GM12891 (cell line): ENCODE results near the gene KRTAP5-7.
"Not testable (repeated sequence)": the region's sequence is repeated elsewhere in the genome, so short reads cannot be mapped to it uniquely, and the experiment has no call there.

Experiments used
- DNase-seq: peaks from one replicate; pipeline ENCODE4 v3.0.0; 2011; ENCODE audit warnings: low spot score; ENCODE audit not compliant: insufficient read length
- FAIRE-seq: peaks from 2 replicates; lab custom pipeline; 2011; peaks lifted over from hg19 to GRCh38; lab: Jason Lieb, UNC
- PAX5 ChIP-seq: IDR thresholded peaks from 2 replicates; pipeline ENCODE4 v1.6.1; 2011; ENCODE audit warnings: low read length, moderate library complexity, mild to moderate bottlenecking; ENCODE audit not compliant: insufficient read depth, severe bottlenecking
- POLR2A ChIP-seq: IDR thresholded peaks from 2 replicates; pipeline ENCODE4 v1.6.1; 2011; ENCODE audit warnings: low read depth, low read length, control low read depth
- POLR2AphosphoS5 ChIP-seq: IDR thresholded peaks from 2 replicates; pipeline ENCODE4 v1.6.1; 2011; ENCODE audit warnings: low read depth, low read length, control low read depth
- POU2F2 ChIP-seq: IDR thresholded peaks from 2 replicates; pipeline ENCODE4 v1.6.1; 2011; ENCODE audit warnings: low read depth, mild to moderate bottlenecking, control low read depth, low read length, moderate library complexity
- SPI1 ChIP-seq: IDR thresholded peaks from 2 replicates; pipeline ENCODE4 v1.6.1; 2011; ENCODE audit warnings: low read depth, low read length, control low read depth
- TAF1 ChIP-seq: IDR thresholded peaks from 2 replicates; pipeline ENCODE4 v1.6.1; 2011; ENCODE audit warnings: low read depth, low read length, control low read depth

The KRTAP5-7 gene

GRCh38 chr11:71572811-71573210, 45.7 kb downstream of the KRTAP5-7 start:
- no peak for DNase-seq
- no peak for TF ChIP-seq POLR2AphosphoS5
- no peak for TF ChIP-seq POU2F2
- no peak for TF ChIP-seq SPI1
- no peak for TF ChIP-seq POLR2A
- TF ChIP-seq TAF1 = no peak
- TF ChIP-seq PAX5 = no peak
- FAIRE-seq = no peak

GRCh38 chr11:71574418-71574817, 47.4 kb downstream of the KRTAP5-7 start:
- FAIRE-seq = no peak
- TF ChIP-seq TAF1 (no peak), POLR2A (no peak), POLR2AphosphoS5 (no peak), POU2F2 (no peak), SPI1 (no peak), PAX5 (no peak)
- DNase-seq = no peak

GRCh38 chr11:71575723-71576424, 48.8 kb downstream of the KRTAP5-7 start:
- no peak for TF ChIP-seq POLR2A
- TF ChIP-seq PAX5 = no peak
- TF ChIP-seq SPI1 = no peak
- TF ChIP-seq POLR2AphosphoS5 = no peak
- no peak for TF ChIP-seq POU2F2
- no peak for TF ChIP-seq TAF1
- FAIRE-seq = no peak

DNA sequence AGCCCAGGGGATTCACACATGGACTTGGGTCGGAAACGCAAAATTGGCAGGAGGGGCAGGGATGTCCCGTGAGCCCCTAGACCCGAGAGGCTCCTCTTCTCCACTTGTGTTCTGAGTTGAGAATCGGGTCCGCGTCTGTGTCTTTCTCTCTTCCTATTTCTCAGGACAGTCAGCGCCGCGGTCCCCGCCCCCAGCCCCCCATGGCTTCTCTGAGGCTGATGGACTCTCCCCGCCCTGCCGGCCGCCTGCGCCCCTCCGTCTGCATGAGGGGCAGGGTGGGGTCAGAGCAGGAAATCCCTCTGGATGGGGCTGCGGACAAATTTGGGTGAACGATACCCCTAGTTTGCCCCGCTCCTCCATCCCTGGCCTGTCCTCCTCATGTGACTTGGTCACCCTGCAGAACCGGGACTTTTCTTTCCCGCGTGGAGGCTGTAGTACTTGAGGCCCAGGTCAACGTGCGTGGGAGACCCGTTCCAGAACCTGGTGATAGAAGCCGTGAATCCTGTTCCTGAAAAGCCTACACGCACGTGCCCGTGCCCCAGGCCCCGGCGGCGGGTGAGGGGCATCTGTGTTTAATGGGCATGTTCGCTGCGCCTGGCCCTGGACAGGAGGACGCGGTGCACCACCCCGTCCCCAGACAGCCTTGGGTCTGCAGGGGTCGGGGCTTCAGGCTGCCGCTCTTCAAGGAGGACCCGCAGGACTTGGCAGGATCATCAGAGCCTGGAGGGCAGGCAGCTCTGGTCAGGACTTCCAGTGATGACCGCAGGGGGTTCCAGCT, 49.8 kb downstream of the KRTAP5-7 start:
- not testable (repeated sequence) for DNase-seq, FAIRE-seq

More at GRCh38 chr11:71575723-71576424, 48.8 kb downstream of the KRTAP5-7 start:
- DNase-seq = no peak

- no peak for FAIRE-seq
- TF ChIP-seq POLR2AphosphoS5 (no peak), POU2F2 (no peak), PAX5 (no peak), POLR2A (no peak), TAF1 (no peak), SPI1 (no peak)
- no peak for DNase-seq
These were observed 50.5 kb downstream of the KRTAP5-7 start for GRCh38 chr11:71577469-71578004.
